Measurements from ENCODE around the gene RET.

Gene RET

DNA sequence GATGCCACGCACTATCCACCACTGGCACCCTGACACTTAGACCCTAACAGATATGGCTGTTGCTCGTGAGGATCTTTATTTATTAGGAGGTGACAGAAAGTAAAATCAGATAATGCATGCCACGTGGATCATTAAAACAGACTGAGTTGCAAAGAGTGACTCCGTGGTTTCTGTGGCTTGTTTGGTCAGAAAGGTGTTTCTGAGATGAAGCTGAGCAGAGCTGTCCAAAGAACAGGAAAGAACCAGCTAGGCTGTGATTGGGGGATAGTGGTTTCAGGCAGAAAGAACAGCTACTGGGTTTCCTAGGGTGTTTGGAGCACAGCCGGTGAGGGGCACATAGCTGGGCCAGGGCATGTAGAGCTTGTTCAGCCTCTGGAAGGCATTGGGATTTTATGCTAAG is 95.8 kb downstream of the RET start:
- H3K36me3 ChIP-seq (ENCODE audit: control insufficient read depth, low read length), result peaks cover 5% of the 10 kb centered on the region; the same call in 1 of the 2 replicates

DNA sequence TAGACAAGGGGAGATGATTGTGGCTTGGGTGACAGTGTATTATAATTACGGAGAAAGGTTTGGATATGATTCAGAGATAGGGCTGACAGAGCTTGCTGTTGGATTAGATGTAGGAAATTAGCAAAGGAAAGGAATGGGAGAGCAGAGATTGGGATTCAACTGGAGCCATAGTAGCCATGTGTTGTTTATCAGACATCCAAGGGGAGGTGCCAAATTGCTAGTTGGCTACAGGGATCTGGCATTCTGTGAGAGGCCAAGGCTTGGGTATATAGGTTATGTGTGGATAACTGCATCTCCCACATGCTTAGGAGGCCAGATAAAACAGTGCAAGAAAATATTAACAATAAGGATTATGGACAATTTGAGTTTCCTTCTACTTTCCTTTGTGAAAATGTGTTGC is 96.3 kb downstream of the RET start:
- H3K9me3 ChIP-seq (ENCODE audit: control insufficient read depth, insufficient read depth, low read length), result no peaks in the 10 kb centered on the region
- no peaks in the 10 kb centered on the region for H4K20me1 ChIP-seq (ENCODE audit: control insufficient read depth, insufficient read depth, low read depth, low read length)
- peaks cover 10% of the 10 kb centered on the region; the same call in 1 of the 2 replicates for H3K36me3 ChIP-seq (ENCODE audit: control insufficient read depth, low read length)
- H3K79me2 ChIP-seq (ENCODE audit: control insufficient read depth, low read length), result no peaks in the 10 kb centered on the region
- no peaks in the 10 kb centered on the region for H3K4me1 ChIP-seq (ENCODE audit: control insufficient read depth, low read length)
- no peaks in the 10 kb centered on the region for H3K9me2 ChIP-seq (replicated peaks; ENCODE audit: control insufficient read depth, low read length)
- no peaks in the 10 kb centered on the region for H3K27me3 ChIP-seq (ENCODE audit: control insufficient read depth, low read length)
- no peaks in the 10 kb centered on the region for H3F3A ChIP-seq (ENCODE audit: control insufficient read depth, insufficient read depth)
- H3K4me2 ChIP-seq (ENCODE audit: low read length), result no peak overlapping the region
- TF ChIP-seq, protein P1, sequence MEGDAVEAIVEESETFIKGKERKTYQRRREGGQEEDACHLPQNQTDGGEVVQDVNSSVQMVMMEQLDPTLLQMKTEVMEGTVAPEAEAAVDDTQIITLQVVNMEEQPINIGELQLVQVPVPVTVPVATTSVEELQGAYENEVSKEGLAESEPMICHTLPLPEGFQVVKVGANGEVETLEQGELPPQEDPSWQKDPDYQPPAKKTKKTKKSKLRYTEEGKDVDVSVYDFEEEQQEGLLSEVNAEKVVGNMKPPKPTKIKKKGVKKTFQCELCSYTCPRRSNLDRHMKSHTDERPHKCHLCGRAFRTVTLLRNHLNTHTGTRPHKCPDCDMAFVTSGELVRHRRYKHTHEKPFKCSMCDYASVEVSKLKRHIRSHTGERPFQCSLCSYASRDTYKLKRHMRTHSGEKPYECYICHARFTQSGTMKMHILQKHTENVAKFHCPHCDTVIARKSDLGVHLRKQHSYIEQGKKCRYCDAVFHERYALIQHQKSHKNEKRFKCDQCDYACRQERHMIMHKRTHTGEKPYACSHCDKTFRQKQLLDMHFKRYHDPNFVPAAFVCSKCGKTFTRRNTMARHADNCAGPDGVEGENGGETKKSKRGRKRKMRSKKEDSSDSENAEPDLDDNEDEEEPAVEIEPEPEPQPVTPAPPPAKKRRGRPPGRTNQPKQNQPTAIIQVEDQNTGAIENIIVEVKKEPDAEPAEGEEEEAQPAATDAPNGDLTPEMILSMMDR (IDR thresholded peaks at IDR 0.05; ENCODE audit: low read depth, low read length, poor library complexity, severe bottlenecking), result no peak
- no peak for TF ChIP-seq EZH2phosphoT487 (IDR thresholded peaks at IDR 0.05; ENCODE audit: borderline replicate concordance, low read length)
- H3K27ac ChIP-seq (ENCODE audit: low read depth, low read length), result no peak overlapping the region
- H3K4me3 ChIP-seq (ENCODE audit: low read length), result no peak overlapping the region

More for the DNA sequence above, 95.8 kb downstream of the RET start:
- no peak overlapping the region for H3K27ac ChIP-seq (ENCODE audit: low read depth, low read length)
- H3K27me3 ChIP-seq (ENCODE audit: control insufficient read depth, low read length), result no peaks in the 10 kb centered on the region
- H3K9me2 ChIP-seq (replicated peaks; ENCODE audit: control insufficient read depth, low read length), result no peaks in the 10 kb centered on the region
- no peaks in the 10 kb centered on the region for H3K9me3 ChIP-seq (ENCODE audit: control insufficient read depth, insufficient read depth, low read length)
- no peaks in the 10 kb centered on the region for H3K79me2 ChIP-seq (ENCODE audit: control insufficient read depth, low read length)
- H3K4me2 ChIP-seq (ENCODE audit: low read length), result no peak overlapping the region
- no peak for TF ChIP-seq EZH2phosphoT487 (IDR thresholded peaks at IDR 0.05; ENCODE audit: borderline replicate concordance, low read length)
- TF ChIP-seq, protein P1 (IDR thresholded peaks at IDR 0.05; ENCODE audit: low read depth, low read length, poor library complexity, severe bottlenecking), result no peak
- no peaks in the 10 kb centered on the region for H4K20me1 ChIP-seq (ENCODE audit: control insufficient read depth, insufficient read depth, low read depth, low read length)
- H3K4me3 ChIP-seq (ENCODE audit: low read length), result no peak overlapping the region
- no peaks in the 10 kb centered on the region for H3F3A ChIP-seq (ENCODE audit: control insufficient read depth, insufficient read depth)
- no peaks in the 10 kb centered on the region for H3K4me1 ChIP-seq (ENCODE audit: control insufficient read depth, low read length)

DNA sequence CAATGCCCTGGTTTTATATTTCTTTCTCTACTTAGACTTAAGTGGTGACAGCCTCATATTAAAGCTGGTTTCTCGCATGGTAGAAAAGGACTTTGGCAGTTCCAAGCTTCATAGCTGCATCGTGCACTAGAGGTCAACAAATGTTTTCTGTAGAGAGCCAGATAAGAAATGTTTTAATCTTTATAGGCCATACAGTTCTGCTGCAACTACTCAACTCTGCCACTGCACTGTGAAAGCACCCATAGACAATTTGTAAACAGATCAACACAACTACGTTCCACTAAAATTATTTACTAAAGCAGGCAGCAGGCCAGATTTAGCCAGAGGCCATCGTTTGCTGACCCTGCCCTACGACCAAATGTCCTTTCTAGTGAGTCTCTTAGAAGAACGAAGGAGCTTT is 98.1 kb downstream of the RET start:
- Histone ChIP-seq H3K27ac (ENCODE audit: low read depth, low read length) (no peak overlapping the region), H3K9me3 (ENCODE audit: control insufficient read depth, insufficient read depth, low read length) (no peaks in the 10 kb centered on the region), H3K36me3 (ENCODE audit: control insufficient read depth, low read length) (peaks cover 10% of the 10 kb centered on the region; the same call in 1 of the 2 replicates), H4K20me1 (ENCODE audit: control insufficient read depth, insufficient read depth, low read depth, low read length) (no peaks in the 10 kb centered on the region), H3K4me2 (ENCODE audit: low read length) (no peak overlapping the region), H3K9me2 (replicated peaks; ENCODE audit: control insufficient read depth, low read length) (no peaks in the 10 kb centered on the region), H3K4me3 (ENCODE audit: low read length) (no peak overlapping the region), H3F3A (ENCODE audit: control insufficient read depth, insufficient read depth) (no peaks in the 10 kb centered on the region), H3K79me2 (ENCODE audit: control insufficient read depth, low read length) (no peaks in the 10 kb centered on the region), H3K4me1 (ENCODE audit: control insufficient read depth, low read length) (no peaks in the 10 kb centered on the region), H3K27me3 (ENCODE audit: control insufficient read depth, low read length) (no peaks in the 10 kb centered on the region)
- TF ChIP-seq, protein P1 (IDR thresholded peaks at IDR 0.05; ENCODE audit: low read depth, low read length, poor library complexity, severe bottlenecking), result no peak
- no peak for TF ChIP-seq EZH2phosphoT487 (IDR thresholded peaks at IDR 0.05; ENCODE audit: borderline replicate concordance, low read length)

All from DOHH2 (cell line).